Gastrocnemius medialis (tissue), 4 donors: Measurements from ENCODE around the gene GPRC5B. TPM values are rescaled to one million over a fixed set of nuclear protein-coding genes. Genes with fewer than 3 reads are reported as not detected.

ENCODE experiments used
- ATAC-seq, 2 donors: fragments of 150-250 bp; one replicate each; pipeline ENCODE4 v1.9.1; 2016
- DNase-seq, 2 donors: peaks; one replicate each; pipeline ENCODE4 v3.0.0-alpha.2; 2019
- H3K27ac ChIP-seq, 4 donors: fragments of 200-600 bp; sonication (generic); 1 replicate in 1 of 4; 2 replicates in 3 of 4; pipeline ENCODE4 v1.5.1; 2016 to 2018; ENCODE audit warnings: mild to moderate bottlenecking in 2 of 4, moderate library complexity in 1 of 4
- H3K27me3 ChIP-seq, 3 donors: fragments of 200-600 bp; sonication (generic) in 2 of 3; 1 replicate in 1 of 3; 2 replicates in 2 of 3; pipeline versions ENCODE4 v1.5.1 to v1.6.0; 2016 to 2019; ENCODE audit warnings: mild to moderate bottlenecking in 1 of 3, moderate library complexity in 1 of 3
- H3K36me3 ChIP-seq, 2 donors: fragments of 200-600 bp; sonication (generic) in 1 of 2; one replicate each; pipeline ENCODE4 v1.5.1; 2017 to 2018
- H3K4me1 ChIP-seq, 2 donors: fragments of 200-600 bp; sonication (generic) in 1 of 2; one replicate each; pipeline ENCODE4 v1.5.1; 2016 to 2017; ENCODE audit warnings: mild to moderate bottlenecking in 2 of 2
- H3K4me3 ChIP-seq, 4 donors: fragments of 200-600 bp; sonication (generic) in 3 of 4; 1 replicate in 1 of 4; 2 replicates in 3 of 4; pipeline ENCODE4 v1.5.1; 2016 to 2019; ENCODE audit warnings: mild to moderate bottlenecking in 2 of 4
- H3K9me3 ChIP-seq, 3 donors: fragments of 200-600 bp; sonication (generic) in 2 of 3; 1 replicate in 1 of 3; 2 replicates in 2 of 3; pipeline ENCODE4 v1.5.1; 2016 to 2019
- POLR2A ChIP-seq, 2 donors: fragments of 450-650 bp; IDR thresholded peaks; one replicate each; pipeline ENCODE4 v1.6.1; 2017; ENCODE audit warnings: antibody characterized with exemption in 2 of 2, mild to moderate bottlenecking in 2 of 2, moderate library complexity in 2 of 2
- in situ Hi-C, 4 donors: fragments of 200-750 bp; cut with MboI; loops; one replicate each; pipeline versions ENCODE4 v1.15.0 to v1.8.0; 2017; ENCODE audit warnings: low sequenced_read_pairs in 4 of 4
- intact Hi-C: fragments of 100-400 bp; cut with DNase I; formaldehyde crosslinking; loops from one replicate; pipeline ENCODE4 v1.15.1; 2023; ENCODE audit warnings: low total_unique reads
- total RNA-seq, 4 donors: library from RNA; depleted of rRNA; stranded (reverse); fragments of >200 nt; gene quantifications; one replicate each; pipeline versions ENCODE4 v1.1.0 to v1.2.3, GENCODE V29; 2016
- TF ChIP-seq, protein P1 (sequence below), 5 experiments: fragments of 450-650 bp in 3 of 5; fragments of 200-600 bp in 2 of 5; sonication (generic) in 2 of 5; IDR thresholded peaks in 4 of 5; conservative IDR thresholded peaks in 1 of 5; 1 replicate in 4 of 5; 2 replicates in 1 of 5; pipeline ENCODE4 v1.5.1; 2016 to 2019; ENCODE audit warnings: antibody characterized with exemption in 5 of 5, mild to moderate bottlenecking in 3 of 5, moderate library complexity in 3 of 5

Gene GPRC5B
- total RNA-seq, 4 donors from 2014 or later = 41.9 to 89.2 (median 71.3) TPM

- ATAC-seq (peak; percentile 71 to 74), DNase-seq (peak; percentile 49 to 63)
- intact Hi-C loops (no loop called here), in situ Hi-C loops (no loop called here)
- Histone ChIP-seq H3K4me3 (no peak overlapping the region), H3K27ac (peak overlapping the region; percentile 87 to 98 (median 95)), H3K9me3 (no peaks in the 10 kb centered on the region), H3K27me3 (no peaks in the 10 kb centered on the region), H3K4me1 (peaks cover 9 to 38% of the 10 kb centered on the region in 2 donors), H3K36me3 (no peaks in the 10 kb centered on the region)
- peak in 1 of 2 donors; percentile 44 for TF ChIP-seq POLR2A (IDR thresholded peaks at IDR 0.05)
- TF ChIP-seq, protein P1, sequence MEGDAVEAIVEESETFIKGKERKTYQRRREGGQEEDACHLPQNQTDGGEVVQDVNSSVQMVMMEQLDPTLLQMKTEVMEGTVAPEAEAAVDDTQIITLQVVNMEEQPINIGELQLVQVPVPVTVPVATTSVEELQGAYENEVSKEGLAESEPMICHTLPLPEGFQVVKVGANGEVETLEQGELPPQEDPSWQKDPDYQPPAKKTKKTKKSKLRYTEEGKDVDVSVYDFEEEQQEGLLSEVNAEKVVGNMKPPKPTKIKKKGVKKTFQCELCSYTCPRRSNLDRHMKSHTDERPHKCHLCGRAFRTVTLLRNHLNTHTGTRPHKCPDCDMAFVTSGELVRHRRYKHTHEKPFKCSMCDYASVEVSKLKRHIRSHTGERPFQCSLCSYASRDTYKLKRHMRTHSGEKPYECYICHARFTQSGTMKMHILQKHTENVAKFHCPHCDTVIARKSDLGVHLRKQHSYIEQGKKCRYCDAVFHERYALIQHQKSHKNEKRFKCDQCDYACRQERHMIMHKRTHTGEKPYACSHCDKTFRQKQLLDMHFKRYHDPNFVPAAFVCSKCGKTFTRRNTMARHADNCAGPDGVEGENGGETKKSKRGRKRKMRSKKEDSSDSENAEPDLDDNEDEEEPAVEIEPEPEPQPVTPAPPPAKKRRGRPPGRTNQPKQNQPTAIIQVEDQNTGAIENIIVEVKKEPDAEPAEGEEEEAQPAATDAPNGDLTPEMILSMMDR (IDR thresholded peaks at IDR 0.05 in 4 of 5, conservative IDR thresholded peaks at IDR 0.05 in 1 of 5) = no peak
Measured at GRCh38 chr16:19844945-19845641, 39.6 kb downstream of the GPRC5B start.

DNA sequence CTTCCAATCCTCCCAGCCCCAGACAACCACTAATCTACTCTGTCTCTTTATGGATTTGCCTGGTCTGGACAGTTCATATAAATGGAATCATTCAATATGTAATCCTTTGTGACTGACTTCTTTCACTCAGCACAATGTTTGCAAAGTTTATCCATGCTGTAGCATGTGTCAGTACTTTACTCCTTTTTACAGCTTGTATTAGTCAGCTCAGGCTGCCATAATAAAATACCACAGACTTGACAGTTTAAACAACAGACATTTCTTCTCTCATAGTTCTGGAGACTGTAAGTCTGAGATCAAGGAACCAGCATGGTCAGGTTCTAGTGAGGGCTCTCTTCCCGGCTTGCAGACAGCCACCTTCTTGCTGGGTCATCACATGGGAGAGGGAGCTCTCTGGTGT, 41.3 kb downstream of the GPRC5B start:
- no peak for ATAC-seq
- no peak overlapping the region for H3K4me3 ChIP-seq
- H3K4me1 ChIP-seq = peaks cover 19 to 44% of the 10 kb centered on the region in 2 donors
- H3K9me3 ChIP-seq = no peaks in the 10 kb centered on the region
- H3K36me3 ChIP-seq = no peaks in the 10 kb centered on the region
- H3K27me3 ChIP-seq = no peaks in the 10 kb centered on the region
- peak overlapping the region; percentile 87 to 98 (median 95) for H3K27ac ChIP-seq
- DNase-seq = no peak
- in situ Hi-C loops (no loop called here), intact Hi-C loops (no loop called here)
- TF ChIP-seq, protein P1 (IDR thresholded peaks at IDR 0.05 in 4 of 5, conservative IDR thresholded peaks at IDR 0.05 in 1 of 5) = no peak
- TF ChIP-seq POLR2A (IDR thresholded peaks at IDR 0.05) = no peak

DNA sequence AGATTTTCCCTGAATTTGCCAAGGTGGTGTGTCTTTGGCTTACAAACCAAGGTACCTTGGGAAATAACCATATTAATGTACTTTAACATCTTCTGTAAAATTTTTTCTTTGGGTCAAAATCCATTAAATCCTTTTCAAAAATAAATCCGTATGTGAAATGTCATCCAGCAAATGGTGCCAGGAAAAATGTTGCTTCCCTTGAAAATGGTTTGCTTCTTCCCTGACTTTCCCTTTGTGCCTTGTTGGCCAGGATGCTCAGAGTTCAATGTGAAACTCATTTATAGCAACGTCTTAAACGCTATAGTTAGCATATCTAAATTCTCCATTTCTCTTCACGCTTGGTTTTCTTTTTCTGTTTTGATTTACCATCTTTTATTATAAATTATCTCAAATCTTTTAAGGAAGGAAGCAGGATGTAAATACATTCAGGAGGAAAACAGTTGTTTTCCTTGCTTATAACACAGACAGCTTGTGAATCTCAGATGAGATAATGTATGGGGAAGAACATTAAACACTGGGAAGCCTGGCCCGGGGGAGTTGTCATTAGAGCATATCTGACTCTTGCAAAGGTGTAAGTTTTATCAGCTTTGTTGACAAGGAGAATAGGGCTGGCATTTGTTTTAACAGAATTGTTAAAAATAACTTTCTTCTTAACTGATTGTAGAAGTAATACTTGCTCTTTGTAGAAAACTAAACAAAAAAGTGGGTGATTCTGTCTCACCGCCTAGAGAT, 42.1 kb downstream of the GPRC5B start:
- Histone ChIP-seq H3K9me3 (no peaks in the 10 kb centered on the region), H3K27me3 (no peaks in the 10 kb centered on the region), H3K27ac (peak overlapping the region; percentile 87 to 98 (median 95)), H3K4me1 (peaks cover 26 to 52% of the 10 kb centered on the region in 2 donors), H3K4me3 (no peak overlapping the region), H3K36me3 (no peaks in the 10 kb centered on the region)
- no peak for TF ChIP-seq POLR2A (IDR thresholded peaks at IDR 0.05)
- TF ChIP-seq, protein P1 (IDR thresholded peaks at IDR 0.05 in 4 of 5, conservative IDR thresholded peaks at IDR 0.05 in 1 of 5) = no peak
- intact Hi-C loops (no loop called here), in situ Hi-C loops (no loop called here)
- ATAC-seq = no peak
- no peak for DNase-seq

GRCh38 chr16:19841184-19841583, 43.5 kb downstream of the GPRC5B start:
- in situ Hi-C loops = no loop called here
- ATAC-seq (peak; percentile 65 to 69), DNase-seq (peak; percentile 53)
- H3K4me3 ChIP-seq = peak overlapping the region in 2 of 4 donors; percentile 20 to 30
- TF ChIP-seq POLR2A (IDR thresholded peaks at IDR 0.05) = no peak
- TF ChIP-seq, protein P1 (IDR thresholded peaks at IDR 0.05 in 4 of 5, conservative IDR thresholded peaks at IDR 0.05 in 1 of 5) = no peak
- intact Hi-C loops = loop anchor here (1.0 kb wide), 1 partner anchor 10 kb away; no protein-coding TSS in a partner anchor
- H3K9me3 ChIP-seq = no peaks in the 10 kb centered on the region
- no peaks in the 10 kb centered on the region for H3K36me3 ChIP-seq
- peaks cover 34 to 59% of the 10 kb centered on the region in 2 donors for H3K4me1 ChIP-seq
- H3K27me3 ChIP-seq = no peaks in the 10 kb centered on the region
- H3K27ac ChIP-seq = peak overlapping the region; percentile 87 to 98 (median 95)
